H7 (cell line): Measurements from ENCODE around the gene ACTA2. TPM values are rescaled to one million over a fixed set of nuclear protein-coding genes. Genes with fewer than 3 reads are reported as not detected.

Experiments used
- DNase-seq: peaks from one replicate; pipeline ENCODE4 v3.0.0; 2012
- H3K27me3 ChIP-seq: 2 replicates; pipeline ENCODE4 v1.6.0; 2011; ENCODE audit warnings: mild to moderate bottlenecking, low read length; ENCODE audit not compliant: control insufficient read depth, insufficient read depth
- H3K36me3 ChIP-seq: replicated peaks from 2 replicates; pipeline ENCODE4 v1.5.1; 2011; ENCODE audit warnings: low read length; ENCODE audit not compliant: control insufficient read depth, insufficient read depth
- H3K4me3 ChIP-seq: 2 replicates; pipeline ENCODE4 v1.5.1; 2011; ENCODE audit warnings: low read depth, mild to moderate bottlenecking, control low read depth, low read length, moderate library complexity; ENCODE audit not compliant: insufficient read depth
- total RNA-seq: library from RNA; depleted of rRNA; stranded (reverse); fragments of >200 nt; shearing (Covaris generic); gene quantifications from 2 replicates; pipeline ENCODE4 v1.2.3, GENCODE V29; 2014

Gene ACTA2
- total RNA-seq, 1 experiment from 2014 or later, result not detected

- Histone ChIP-seq H3K27me3 (no peaks in the 10 kb centered on the region), H3K4me3 (no peak overlapping the region), H3K36me3 (no peaks in the 10 kb centered on the region; the same call in none of the 2 replicates)
- DNase-seq, result no peak
Observed at GRCh38 chr10:88911851-88912250, 40.7 kb downstream of the ACTA2 start.

- H3K4me3 ChIP-seq, result no peak overlapping the region
- H3K36me3 ChIP-seq, result no peaks in the 10 kb centered on the region; the same call in none of the 2 replicates
- DNase-seq, result no peak
- no peaks in the 10 kb centered on the region for H3K27me3 ChIP-seq
Observed at GRCh38 chr10:88911116-88911515, 41.5 kb downstream of the ACTA2 start.

- no peak for DNase-seq
- H3K36me3 ChIP-seq, result no peaks in the 10 kb centered on the region; the same call in none of the 2 replicates
Observed at GRCh38 chr10:88908194-88908593, 44.4 kb downstream of the ACTA2 start.

GRCh38 chr10:88906921-88907320, 45.7 kb downstream of the ACTA2 start:
- DNase-seq, result no peak
- H3K36me3 ChIP-seq, result no peaks in the 10 kb centered on the region; the same call in 1 of the 2 replicates

More at GRCh38 chr10:88908194-88908593, 44.4 kb downstream of the ACTA2 start:
- no peaks in the 10 kb centered on the region for H3K27me3 ChIP-seq
- no peak overlapping the region for H3K4me3 ChIP-seq

GRCh38 chr10:88903715-88904114, 48.9 kb downstream of the ACTA2 start:
- Histone ChIP-seq H3K27me3 (no peaks in the 10 kb centered on the region), H3K36me3 (no peaks in the 10 kb centered on the region; the same call in 1 of the 2 replicates), H3K4me3 (no peak overlapping the region)
- DNase-seq, result no peak

More at GRCh38 chr10:88906921-88907320, 45.7 kb downstream of the ACTA2 start:
- Histone ChIP-seq H3K27me3 (no peaks in the 10 kb centered on the region), H3K4me3 (no peak overlapping the region)

GRCh38 chr10:88901984-88902789, 50.4 kb downstream of the ACTA2 start:
- Histone ChIP-seq H3K4me3 (no peak overlapping the region), H3K36me3 (no peaks in the 10 kb centered on the region; the same call in 1 of the 2 replicates)
- no peak for DNase-seq

GRCh38 chr10:88901206-88901983, 51.2 kb downstream of the ACTA2 start:
- DNase-seq, result no peak
- no peak overlapping the region for H3K4me3 ChIP-seq
- no peaks in the 10 kb centered on the region; the same call in 1 of the 2 replicates for H3K36me3 ChIP-seq
- no peaks in the 10 kb centered on the region for H3K27me3 ChIP-seq

More at GRCh38 chr10:88901984-88902789, 50.4 kb downstream of the ACTA2 start:
- H3K27me3 ChIP-seq, result no peaks in the 10 kb centered on the region

- Histone ChIP-seq H3K4me3 (no peak overlapping the region), H3K27me3 (no peaks in the 10 kb centered on the region), H3K36me3 (no peaks in the 10 kb centered on the region)
- DNase-seq, result no peak
Observed at GRCh38 chr10:88899886-88900285, 52.7 kb downstream of the ACTA2 start.

GRCh38 chr10:88898727-88899126, 53.8 kb downstream of the ACTA2 start:
- Histone ChIP-seq H3K36me3 (no peaks in the 10 kb centered on the region), H3K4me3 (no peak overlapping the region), H3K27me3 (no peaks in the 10 kb centered on the region)
- no peak for DNase-seq

GRCh38 chr10:88896994-88897853, 55.3 kb downstream of the ACTA2 start:
- Histone ChIP-seq H3K36me3 (no peaks in the 10 kb centered on the region), H3K27me3 (no peaks in the 10 kb centered on the region), H3K4me3 (no peak overlapping the region)
- no peak for DNase-seq

GRCh38 chr10:88896372-88896993, 56.1 kb downstream of the ACTA2 start:
- Histone ChIP-seq H3K4me3 (no peak overlapping the region), H3K27me3 (no peaks in the 10 kb centered on the region), H3K36me3 (no peaks in the 10 kb centered on the region)
- DNase-seq, result no peak

GRCh38 chr10:88895250-88895649, 57.3 kb downstream of the ACTA2 start:
- no peaks in the 10 kb centered on the region for H3K36me3 ChIP-seq
- no peaks in the 10 kb centered on the region for H3K27me3 ChIP-seq
- no peak overlapping the region for H3K4me3 ChIP-seq
- DNase-seq, result no peak

GRCh38 chr10:88893611-88894010, 59.0 kb downstream of the ACTA2 start:
- Histone ChIP-seq H3K27me3 (no peaks in the 10 kb centered on the region), H3K36me3 (no peaks in the 10 kb centered on the region), H3K4me3 (no peak overlapping the region)
- DNase-seq, result no peak
